ENCODE data around the gene HLF.

GRCh38 chr17:55268649-55269480 is 4.1 kb downstream of the HLF start:
- no peak for TF ChIP-seq CTCF (IDR thresholded peaks at IDR 0.05)
- TF ChIP-seq EP300 (IDR thresholded peaks at IDR 0.05), result no peak
- no peak for TF ChIP-seq POLR2A (IDR thresholded peaks at IDR 0.05; ENCODE audit: low read depth)
